Stimulated activated CD8-positive, alpha-beta memory T cell treated with anti-CD3 and anti-CD28 coated beads, Interleukin-4, amount 100 ng/mL, for 24 hours (primary cell): Measurements from ENCODE around the gene PPP1R37.
"Not testable (repeated sequence)": the region's sequence is repeated elsewhere in the genome, so short reads cannot be mapped to it uniquely, and the experiment has no call there.

ENCODE experiments used
- DNase-seq: peaks from one replicate; pipeline ENCODE4 v3.0.0-alpha.2; 2020; ENCODE audit warnings: low read depth

PPP1R37 gene

DNA sequence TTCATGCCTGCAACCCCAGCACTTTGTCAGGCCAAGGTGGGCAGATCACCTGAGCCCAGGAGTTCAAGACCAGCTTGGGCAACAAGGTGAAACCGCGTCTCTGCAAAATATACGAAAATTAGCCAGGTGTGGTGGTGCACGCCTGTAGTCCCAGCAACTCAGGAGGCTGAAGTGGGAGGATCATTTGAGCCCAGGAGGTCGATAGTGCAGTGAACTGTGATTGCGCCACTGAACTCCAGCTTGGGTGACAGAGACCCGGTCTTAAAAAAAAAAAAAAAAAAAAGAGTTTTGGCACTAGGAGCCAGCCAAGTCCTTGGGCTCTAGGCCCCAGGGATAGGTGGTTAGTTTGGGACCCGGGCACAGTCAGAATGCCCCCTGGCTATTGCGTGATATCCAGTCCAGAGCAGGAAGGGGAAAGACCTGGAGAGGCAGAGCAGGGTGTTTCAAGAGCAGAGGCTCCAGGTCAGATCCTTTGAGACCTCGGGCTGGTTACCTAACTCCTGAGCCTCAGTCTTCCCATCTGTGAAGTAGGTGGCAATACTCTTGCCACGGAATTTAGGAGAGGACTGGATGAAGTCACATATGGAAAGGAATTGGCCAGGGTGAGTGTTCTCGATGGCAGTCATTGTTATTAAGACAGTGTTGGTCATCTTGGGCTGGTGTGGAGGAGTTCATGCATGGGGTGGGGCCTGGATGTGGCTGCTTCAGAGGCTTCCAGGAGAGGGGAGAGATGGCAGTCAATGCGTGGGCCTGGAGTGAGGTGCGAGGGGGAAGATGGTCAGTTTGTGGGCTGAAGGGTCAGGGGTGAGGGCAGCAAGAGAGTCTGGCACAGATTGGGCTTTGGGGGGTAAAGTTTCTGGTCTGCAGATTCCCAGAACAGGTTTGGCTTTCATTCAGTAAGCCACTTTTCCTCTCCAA is 2.8 kb downstream of the PPP1R37 start:
- no peak for DNase-seq

DNA sequence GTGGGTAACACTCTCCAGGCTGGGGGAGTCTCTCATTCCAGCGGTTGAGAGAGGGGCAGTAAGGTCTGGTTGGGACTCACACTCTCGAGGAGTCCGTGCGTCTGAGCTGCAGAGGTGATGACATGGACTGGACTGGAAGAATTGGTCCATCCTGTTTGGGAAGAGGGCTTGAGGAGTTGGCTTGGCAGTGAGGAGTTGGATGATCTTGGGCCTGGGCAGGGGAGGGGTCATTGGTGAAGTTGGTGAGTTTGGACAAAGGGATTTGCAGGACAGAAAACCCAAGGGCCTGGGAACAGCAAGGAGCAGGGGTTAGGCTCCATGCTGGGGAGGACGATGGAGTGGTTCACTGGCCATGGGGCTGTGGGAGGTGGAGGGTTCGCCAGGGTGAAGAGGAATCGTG is 3.7 kb downstream of the PPP1R37 start:
- no peak for DNase-seq

DNA sequence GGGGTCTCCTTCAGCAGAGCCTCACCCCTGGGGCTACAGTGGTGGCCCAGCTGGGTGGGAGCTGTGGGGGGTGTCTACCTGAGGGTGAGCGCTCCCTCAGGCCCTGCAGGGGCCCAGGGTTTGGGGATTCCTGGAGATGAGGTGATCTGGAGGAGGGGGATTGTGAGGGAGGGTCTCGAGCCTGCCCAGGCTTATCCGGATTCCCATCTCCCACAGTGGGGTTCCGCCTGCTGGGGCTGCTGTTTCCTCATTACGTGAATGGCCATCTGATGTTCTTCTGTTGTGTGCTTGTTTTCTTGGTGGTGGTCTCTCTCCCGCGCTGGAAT is 4.4 kb downstream of the PPP1R37 start:
- DNase-seq = no peak

DNA sequence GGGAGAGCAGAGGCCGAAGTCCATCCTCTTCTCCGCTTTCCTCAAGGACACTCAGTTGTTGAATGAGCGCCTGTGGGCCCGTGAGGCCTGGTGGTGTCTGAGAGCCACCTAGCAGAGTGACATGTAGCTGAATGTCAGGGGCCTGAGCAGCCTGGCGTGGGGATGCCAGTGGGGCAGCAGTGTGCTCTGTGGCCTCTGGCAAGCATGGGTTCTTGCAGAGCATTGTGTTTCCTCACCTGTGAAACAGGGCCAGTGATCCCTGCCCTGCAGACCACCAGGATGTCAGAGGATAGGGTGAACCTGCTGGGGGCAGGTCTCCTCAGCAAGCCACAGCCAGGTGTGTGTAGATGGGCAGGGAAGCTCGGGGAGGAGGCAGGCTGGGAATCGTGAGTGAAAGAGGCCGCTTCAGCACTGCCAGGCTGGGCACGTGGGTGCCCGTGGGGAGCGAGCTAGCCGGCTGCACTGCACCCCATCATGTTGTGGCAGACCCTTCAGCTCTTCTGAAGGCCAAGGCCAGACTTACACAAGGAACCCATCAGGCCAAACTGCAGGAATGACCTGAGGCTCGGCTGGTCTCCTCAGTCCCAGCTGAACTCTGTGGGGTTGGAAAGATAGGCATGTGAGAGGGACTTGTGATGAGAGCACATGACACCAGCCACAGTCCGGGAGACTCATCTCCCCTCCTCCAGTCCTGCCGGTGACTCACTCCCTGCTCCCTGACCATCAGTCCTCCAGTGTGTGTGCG is 5.0 kb downstream of the PPP1R37 start:
- DNase-seq = no peak

DNA sequence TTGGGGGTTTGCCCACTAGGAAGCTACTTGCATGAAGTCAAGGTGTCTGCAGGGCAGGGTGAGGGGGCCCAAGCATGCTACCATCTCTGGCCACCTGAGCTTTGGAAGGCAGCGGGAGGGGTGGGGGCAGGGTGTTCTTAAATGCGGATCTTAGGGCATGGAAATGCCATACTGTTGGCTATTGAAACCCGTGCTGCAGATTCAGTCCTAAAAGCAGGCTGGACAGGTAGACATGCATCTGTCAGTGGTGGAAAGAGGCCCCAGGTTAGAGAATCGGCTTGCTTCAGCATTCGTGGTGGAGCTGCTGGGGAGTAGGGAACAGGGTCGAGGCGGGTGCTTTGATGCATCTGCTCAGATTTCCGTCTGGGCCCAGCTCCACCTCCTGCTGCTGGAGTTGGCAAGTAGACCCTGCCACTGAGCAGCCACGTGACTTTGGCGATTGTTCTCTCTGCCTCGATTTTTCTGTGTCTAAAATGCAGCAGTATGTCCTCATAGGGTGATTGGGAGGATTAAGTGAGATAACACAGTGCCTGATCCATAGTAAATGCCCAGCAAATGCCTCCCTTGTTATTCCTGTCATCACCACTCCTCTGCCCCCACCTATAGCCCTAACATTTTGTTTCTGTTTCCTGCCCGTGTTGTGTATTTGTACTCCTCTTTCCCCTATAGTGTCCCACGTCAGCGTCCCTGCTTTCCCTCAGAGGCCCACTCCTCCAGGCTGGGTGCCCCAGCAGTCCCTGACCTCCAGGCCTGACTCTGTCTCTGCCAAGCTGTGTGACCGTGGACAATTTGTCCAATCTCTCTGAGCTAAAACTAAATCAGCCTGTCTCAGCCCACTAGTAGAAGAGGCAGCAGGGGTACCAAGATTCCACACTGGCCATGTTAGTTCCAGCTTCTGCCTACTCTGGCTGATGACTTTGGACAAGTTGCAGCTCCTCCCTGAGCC is 5.8 kb downstream of the PPP1R37 start:
- DNase-seq = no peak

DNA sequence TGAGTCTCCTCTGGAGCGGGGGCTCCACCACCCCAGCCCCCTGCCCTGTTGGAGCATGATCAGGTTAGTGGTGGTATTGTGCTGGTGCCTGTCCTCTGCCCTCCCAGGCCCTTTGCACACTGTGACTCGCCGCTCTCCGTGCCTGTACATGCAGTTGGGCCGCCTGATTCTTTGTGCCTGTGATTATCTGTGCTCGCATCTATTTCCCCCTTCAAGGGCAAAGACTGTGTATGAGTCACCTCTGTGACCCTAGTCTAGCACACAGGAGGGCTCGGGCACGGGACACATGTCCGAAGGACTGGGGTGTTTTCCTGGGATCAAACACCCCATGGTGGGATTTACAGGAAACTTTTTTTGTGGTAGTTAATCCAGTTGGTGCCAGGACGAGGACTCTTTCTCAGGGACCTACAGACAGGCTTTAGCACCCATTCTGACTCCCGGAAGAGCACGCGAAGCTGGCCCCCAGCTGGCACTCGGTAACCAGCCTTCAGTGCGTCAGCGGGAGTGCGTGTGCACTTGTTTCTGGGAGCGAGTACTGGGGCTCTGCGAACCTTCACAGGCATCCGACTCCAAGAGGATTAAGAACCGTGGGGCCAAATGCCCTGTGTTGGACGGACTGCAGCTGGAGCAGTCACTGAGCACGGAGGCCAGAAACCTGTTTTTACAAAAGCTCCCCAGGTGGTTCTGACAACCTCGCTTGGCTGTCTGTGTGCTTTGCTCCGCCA is 6.7 kb downstream of the PPP1R37 start:
- DNase-seq = no peak

DNA sequence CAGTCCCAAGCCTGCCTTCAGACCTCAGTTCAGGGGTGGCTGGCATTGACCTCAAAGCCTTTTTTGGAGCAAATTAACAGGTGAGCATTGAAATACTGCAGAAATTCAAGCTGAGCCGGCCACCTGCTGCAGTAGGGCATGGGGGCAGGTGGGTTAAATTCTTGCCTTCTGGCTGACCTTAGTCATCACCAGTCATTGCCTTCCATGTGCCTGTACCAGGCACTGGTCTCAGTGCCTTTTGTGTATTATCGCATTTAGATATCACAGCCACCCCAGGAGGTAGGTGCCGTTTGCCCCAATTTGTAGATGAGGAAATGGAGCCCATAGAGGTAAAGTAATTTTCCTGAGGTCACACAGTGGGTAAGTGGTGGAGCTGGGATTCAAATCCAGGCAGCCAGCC is 7.2 kb downstream of the PPP1R37 start:
- DNase-seq = no peak

DNA sequence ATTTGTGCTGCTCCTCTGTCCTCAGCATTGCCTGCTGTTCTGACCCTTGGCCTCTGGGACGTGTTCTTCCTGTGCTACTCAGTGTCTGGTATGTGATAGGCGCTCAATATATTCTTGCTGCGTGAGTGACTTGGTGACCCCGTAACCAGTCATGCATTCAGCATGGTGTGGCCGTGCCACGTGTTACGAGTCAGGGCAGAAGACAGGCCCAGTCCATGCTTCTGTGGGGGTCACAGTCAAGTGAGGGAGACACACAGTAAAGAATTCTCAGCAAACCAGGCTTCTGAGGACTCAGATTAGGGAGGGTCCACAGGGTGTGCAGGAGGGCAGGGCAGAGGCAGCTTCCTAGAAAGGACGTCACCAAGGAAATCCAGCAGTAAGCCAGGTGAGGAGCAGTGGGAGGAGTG is 7.9 kb downstream of the PPP1R37 start:
- no peak for DNase-seq

DNA sequence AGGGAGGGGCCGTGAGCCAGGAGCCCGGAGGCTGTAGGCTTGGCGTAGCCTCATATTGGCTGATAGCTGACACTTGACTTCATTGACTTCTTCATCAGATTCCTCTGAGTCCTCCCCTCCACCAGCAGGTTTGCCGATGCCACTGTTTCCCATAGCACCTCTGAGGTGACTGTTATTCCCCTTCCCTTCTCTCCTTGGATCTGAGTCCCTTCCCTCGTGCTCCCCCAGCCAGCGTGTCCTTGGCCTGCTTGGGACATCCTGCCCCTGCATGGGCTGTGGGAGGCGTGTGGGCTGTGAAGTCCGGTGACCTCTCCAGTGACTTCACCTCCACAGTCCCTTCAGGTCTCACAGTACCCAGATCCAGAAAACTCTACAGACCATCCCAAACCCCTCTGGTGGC is 8.8 kb downstream of the PPP1R37 start:
- no peak for DNase-seq

DNA sequence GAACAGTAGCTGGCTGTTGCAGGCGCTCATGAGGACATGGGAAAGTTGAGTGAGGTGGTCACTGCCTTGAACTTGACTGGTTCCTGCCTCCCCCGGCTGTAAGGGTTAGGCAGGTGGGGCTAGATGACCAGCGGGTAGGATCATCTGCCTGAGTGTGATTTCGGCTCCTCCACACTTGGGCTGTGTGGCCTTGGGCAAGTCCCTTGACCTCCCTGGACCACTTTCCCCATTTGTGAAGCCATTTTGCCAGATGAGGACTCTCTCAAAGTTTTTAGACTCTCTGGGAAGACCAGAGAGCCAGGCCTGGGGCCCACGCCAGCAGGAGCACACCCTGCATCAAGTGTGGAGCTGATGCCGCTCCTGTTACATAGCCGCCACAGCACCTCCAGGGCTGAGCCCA is 9.5 kb downstream of the PPP1R37 start:
- no peak for DNase-seq

DNA sequence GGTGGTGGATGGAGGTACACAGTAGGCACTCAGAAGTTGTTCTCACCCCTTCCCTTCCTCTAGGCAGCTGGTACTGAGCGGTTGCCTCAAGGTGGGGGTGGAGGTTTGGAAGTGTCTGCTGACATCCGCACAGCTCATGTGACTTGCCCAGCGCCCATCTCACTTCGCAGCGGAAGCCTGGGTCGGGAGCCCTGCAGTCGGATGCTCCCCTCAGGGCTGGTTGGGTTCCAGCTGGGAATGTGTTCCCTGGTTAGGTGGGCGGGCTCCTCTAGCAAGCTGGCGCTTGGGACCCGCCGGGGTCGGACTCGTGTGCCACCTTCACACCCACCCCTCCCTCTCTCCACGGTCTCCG is 10.2 kb downstream of the PPP1R37 start:
- no peak for DNase-seq

DNA sequence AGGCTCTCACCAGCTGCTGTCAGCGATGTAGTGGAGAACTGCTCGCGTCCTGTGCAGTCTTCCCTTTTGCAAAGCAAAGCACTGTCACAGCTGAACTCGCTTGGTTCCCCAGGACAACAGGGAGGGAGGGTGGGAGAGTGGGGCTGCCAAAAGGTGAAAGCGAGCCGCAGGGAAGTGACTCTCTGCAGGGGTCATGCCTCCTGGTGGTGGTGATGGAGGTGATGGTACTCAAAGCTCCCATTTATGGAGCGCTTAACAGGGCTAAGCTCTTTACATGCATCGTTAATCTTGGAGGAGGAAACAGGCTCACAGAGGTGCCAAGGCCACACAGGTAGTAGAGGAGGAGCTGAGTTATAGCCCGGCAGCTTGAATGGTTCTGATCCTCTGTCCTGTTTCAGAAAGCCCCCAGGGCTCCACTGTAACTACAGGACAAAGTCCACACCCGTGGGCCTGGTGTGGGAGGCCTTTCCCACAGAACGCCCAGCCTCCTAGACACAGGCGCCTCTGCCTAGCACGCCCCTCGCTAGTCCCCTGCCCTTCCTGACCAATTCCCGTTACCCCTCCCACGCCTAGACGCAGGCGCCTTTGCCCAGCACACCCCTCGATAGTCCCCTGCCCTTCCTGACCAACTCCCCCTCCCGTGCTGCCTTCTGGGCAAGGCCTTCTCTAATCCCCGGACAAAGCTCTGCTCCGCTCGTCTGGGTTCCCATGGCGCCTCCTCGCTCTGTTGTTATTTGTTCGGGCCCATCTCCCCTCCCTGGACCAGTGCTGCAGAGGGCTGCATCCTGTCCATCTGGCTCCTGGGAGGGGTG is 10.7 kb downstream of the PPP1R37 start:
- DNase-seq = no peak

DNA sequence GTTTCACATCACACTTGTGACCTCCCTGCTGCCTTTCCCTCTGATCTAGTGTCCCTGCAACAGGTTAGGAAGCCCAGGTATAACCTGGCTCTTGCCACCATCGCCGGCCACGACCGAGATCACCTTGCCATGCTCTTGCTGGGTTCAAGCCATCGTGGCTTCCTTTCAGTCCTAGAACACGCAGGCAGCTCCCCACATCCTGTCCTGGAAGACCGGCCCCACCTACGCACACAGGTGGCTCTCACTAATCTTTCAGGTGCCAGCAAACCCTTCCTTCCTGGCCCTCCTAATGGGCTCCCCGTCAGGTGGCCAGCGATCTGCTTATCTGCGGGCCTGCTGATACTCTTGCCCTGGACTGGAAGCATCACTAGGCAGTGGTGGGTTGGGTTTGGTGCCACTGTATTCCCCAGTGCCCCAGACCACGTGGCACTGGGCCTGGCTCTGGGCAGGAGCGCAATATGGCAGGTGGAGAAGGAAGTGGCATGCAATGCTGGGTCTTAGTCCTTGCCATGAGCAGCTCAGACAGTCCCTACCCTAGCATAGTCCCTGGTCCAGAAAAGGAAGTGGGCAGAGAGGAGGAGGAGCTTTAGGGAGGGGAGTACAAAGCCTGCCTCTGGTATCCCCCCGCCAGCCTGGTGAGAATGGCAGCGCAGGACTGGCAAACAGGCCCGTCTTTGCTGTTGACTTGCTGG is 11.8 kb downstream of the PPP1R37 start:
- no peak for DNase-seq

DNA sequence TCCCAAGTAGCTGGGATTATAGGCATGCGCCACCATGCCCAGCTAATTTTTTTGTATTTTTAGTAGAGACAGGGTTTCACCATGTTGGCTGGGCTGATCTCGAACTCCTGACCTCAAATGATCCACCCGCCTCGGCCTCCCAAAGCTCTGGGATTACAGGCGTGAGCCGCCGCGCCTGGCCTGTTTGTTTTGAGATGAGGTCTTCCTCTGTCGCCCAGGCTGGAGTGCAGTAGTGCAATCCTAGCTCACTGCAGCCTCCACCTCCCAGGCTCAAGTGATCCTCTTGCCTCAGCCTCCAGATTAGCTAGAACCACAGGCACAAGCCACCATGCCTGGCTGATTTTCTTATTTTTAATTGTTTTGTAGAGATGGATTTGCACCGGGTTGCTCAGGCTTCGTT is 13.4 kb downstream of the PPP1R37 start:
- not testable (repeated sequence) for DNase-seq

DNA sequence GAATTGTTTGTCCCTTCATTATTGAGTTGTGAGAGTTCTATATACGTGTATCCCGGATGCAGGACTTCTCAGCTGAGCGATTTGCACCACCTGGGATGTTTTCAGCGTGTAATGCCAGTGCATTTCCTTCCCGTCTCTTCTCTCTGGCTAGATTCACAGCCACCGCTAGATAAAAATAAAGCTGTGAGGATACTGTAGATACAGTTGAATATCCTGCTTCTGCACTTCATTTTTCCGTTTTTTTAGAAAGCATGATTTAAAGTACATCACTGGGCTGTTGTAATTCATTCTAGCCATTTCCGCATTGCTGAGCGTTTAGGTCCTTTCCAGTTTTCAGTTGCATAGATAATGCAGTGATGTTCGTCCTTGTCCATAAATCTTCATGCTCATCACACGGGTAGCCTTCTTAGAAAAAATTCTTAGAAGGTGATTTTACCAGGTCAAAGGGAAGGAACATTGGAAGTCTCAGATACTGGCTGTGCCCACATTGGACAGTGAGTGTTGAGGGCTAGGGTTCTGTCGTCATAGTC is 14.7 kb downstream of the PPP1R37 start:
- no peak for DNase-seq

DNA sequence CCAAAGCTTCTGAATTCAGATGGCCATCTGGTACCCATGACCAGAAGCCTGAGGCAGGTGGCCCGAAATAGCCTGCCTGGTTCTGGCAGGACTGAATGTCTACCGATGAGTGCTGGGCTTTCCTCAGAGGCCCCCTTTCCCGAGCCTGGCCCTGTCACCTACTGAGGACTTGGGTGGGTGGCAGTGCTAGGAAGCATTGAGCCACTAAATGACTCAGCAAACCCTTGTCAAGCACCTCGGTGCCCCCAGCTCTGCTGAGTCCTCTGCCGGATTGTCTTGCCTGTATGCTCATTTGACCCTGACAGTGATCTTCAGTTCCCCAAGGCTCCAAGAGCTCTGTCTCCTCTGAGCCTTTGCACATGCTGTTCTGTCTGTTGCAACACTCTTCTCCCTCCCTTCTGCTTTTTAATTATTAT is 17.9 kb downstream of the PPP1R37 start:
- DNase-seq = no peak

DNA sequence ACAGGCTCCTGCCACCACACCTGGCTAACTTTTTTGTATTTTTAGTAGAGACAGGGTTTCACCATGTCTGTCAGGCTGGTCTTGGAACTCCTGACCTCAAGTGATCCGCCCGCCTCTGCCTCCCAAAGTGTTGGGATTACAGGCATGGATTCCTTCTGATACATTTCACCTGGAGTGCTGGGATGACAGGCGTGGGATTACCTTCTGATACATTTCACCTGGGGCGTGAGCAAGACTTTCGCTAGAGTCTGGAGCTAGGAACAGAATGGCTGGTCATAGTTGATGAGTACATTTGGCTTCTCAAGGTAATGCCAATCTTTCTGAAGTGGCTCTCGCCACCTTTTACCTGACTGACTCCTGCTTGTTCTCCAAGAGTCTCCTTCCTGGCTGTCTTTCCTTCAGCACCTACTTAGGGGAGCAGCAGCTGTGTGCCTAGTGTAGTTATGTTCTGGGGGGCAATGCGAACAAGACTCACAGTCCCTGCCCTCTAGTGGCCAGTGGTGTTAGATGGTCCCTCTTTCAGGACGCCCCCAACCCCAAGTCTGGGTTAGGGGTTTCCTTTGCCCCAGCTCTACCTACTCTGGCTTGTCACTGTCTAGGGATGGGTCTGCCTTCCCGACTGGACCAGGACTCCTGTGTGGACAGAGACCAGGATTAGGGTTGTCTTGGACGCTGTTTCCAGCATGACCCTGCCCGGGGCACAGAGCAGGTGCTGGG is 19.3 kb downstream of the PPP1R37 start:
- no peak for DNase-seq

DNA sequence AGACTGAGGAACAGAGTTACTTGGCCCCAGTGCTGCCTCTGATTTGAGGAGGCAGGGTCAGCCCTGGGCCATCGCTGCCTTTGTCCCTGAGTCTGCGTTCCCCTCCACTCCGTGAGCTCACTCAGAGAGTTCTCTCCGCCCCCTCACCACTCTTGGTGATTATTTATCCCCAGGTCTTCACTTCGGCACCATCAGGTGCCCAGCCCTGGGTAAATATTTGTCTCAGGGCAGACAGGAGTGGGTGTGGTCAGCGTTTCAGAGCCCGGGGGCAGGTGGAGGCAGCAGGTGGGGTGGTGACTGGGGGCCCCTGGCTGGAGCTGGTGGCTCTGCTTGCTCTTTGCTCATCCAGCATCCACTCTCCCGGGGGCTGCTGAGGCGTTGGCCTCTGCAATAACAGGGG is 20.6 kb downstream of the PPP1R37 start:
- no peak for DNase-seq

DNA sequence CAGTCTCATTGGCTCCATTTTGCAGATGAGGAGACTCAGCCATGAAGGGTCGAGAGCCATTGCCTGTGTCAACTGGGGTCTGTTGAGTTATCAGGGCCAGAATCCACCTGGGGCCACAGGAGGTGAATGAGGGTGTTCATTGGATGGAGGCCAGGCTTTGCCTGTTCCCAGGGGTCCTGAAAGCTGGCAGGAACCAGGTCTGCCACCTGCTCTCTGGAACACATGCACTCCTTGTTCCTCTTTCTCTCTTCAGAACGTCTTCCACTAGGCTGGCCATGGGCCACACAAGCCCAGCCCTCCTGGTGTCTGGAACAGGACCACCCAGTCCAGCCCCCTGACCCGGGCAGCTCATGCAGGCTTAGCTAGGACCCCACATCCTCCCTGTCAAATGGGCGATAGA is 21.1 kb downstream of the PPP1R37 start:
- no peak for DNase-seq
